ENCODE measurements around the gene CERCAM. TPM values are rescaled to one million over a fixed set of nuclear protein-coding genes. Genes with fewer than 3 reads are reported as not detected.
A peak's percentile ranks its signal among the peaks of the same experiment; 100 is the strongest.

The CERCAM gene
- total and polyA plus RNA-seq, 2 of the 4 experiments (the other 2 are of a cell fraction): 15.1 to 118 TPM

- H3K4me2 ChIP-seq (ENCODE audit: low read depth, low read length): no peak overlapping the region
- WGBS, 2 experiments (ENCODE audit: extremely low coverage in 2 of 2, insufficient read length in 1 of 2): 69% methylated on average over 4 of the region's 8 CpGs; no CpG with 5 or more reads in 1 of the 2 experiments
- no peak overlapping the region for H3K4me3 ChIP-seq (ENCODE audit: insufficient read depth, low read depth, low read length)
- ATAC-seq (ENCODE audit: low read depth) (no peak), DNase-seq (no peak)
- no peak overlapping the region for H2BK5ac ChIP-seq (ENCODE audit: low read depth, low read length, poor library complexity, severe bottlenecking)
- no peak overlapping the region for H2AK9ac ChIP-seq (replicated peaks; ENCODE audit: low read depth, low read length, poor library complexity)
- intact Hi-C loops (cut with micrococcal nuclease) (no loop called here), in situ Hi-C loops (cut with MboI; ENCODE audit: low sequenced_read_pairs) (no loop called here), dilution Hi-C loops (cut with HindIII; ENCODE audit: low sequenced_read_pairs, unreplicated experiment) (no loop called here)
- peaks cover 6% of the 10 kb centered on the region for H3K4me1 ChIP-seq (ENCODE audit: control insufficient read depth, insufficient read depth, low read length)
- ChIA-PET POLR2A (ENCODE audit: unreplicated experiment) (no interaction called here), CTCF (interaction anchor here (1.5 kb wide), 1 partner anchor 47 kb away, joined by 3 read pairs; no protein-coding TSS in a partner anchor)
- H3K27me3 ChIP-seq (ENCODE audit: control insufficient read depth, insufficient read depth, low read length): peaks cover 10% of the 10 kb centered on the region
- no TSS peak for BruUV-seq (replicated peaks)
- no peak overlapping the region for H3K14ac ChIP-seq (replicated peaks; ENCODE audit: low read depth, low read length)
- peaks cover 4% of the 10 kb centered on the region; the same call in 1 of the 2 replicates for H3K9me1 ChIP-seq (ENCODE audit: insufficient read depth, low read length)
- H3K36me3 ChIP-seq (ENCODE audit: control insufficient read depth, insufficient read depth, low read length): no peaks in the 10 kb centered on the region
- H4K5ac ChIP-seq (ENCODE audit: low read depth, low read length): no peak overlapping the region
- no peak for TF ChIP-seq POLR2A (IDR thresholded peaks at IDR 0.05; ENCODE audit: low read depth, low read length)
- TF ChIP-seq MXI1 (IDR thresholded peaks at IDR 0.05; ENCODE audit: borderline replicate concordance, low read depth, low read length): no peak
- no peak for TF ChIP-seq CTCF (conservative IDR thresholded peaks at IDR 0.05; ENCODE audit: low read depth, low read length)
- TF ChIP-seq RFX5 (IDR thresholded peaks at IDR 0.05; ENCODE audit: low read depth, low read length): no peak
- TF ChIP-seq NFE2L2 (IDR thresholded peaks at IDR 0.05; ENCODE audit: low read depth, low read length): no peak
- TF ChIP-seq SMC3 (IDR thresholded peaks at IDR 0.05; ENCODE audit: low read depth, low read length): no peak
- TF ChIP-seq USF2 (IDR thresholded peaks at IDR 0.05; ENCODE audit: low read depth, low read length): no peak
- no peak overlapping the region for H4K91ac ChIP-seq (ENCODE audit: insufficient read depth, low read depth, low read length)
- H3K4ac ChIP-seq (ENCODE audit: low read depth, low read length): no peak overlapping the region
- H3K56ac ChIP-seq (ENCODE audit: extremely low read depth, insufficient read depth, low read length): no peak overlapping the region
- H3K79me1 ChIP-seq (ENCODE audit: low read depth in 1 of 2, low read length in 2 of 2): no peaks in the 10 kb centered on the region
- H3K23ac ChIP-seq (ENCODE audit: low read depth, low read length): no peak overlapping the region
- no peak overlapping the region for H2BK120ac ChIP-seq (ENCODE audit: low read depth, low read length)
- H2AFZ ChIP-seq (replicated peaks; ENCODE audit: low read length, poor library complexity): peak overlapping the region; percentile 33
- no peak overlapping the region for H2BK20ac ChIP-seq (ENCODE audit: low read depth, low read length)
- no peak overlapping the region for H3K27ac ChIP-seq (ENCODE audit: insufficient read depth, low read length)
- no peak overlapping the region for H4K8ac ChIP-seq (ENCODE audit: low read depth in 2 of 2, low read length in 2 of 2)
- H2BK15ac ChIP-seq (ENCODE audit: low read depth, low read length): no peak overlapping the region
- H3K18ac ChIP-seq (ENCODE audit: low read depth, low read length): no peak overlapping the region
- no peak overlapping the region for H2AK5ac ChIP-seq (ENCODE audit: low read depth, low read length)
- H3K9me3 ChIP-seq (ENCODE audit: control insufficient read depth, insufficient read depth, low read length): no peaks in the 10 kb centered on the region
- H3K9ac ChIP-seq (ENCODE audit: low read depth, low read length): no peak overlapping the region
- no peaks in the 10 kb centered on the region for H4K20me1 ChIP-seq (ENCODE audit: insufficient read depth, low read length)
Measured at GRCh38 chr9:128409450-128409849, 11.2 kb upstream of the CERCAM start.

Data from IMR-90 (cell line).